GM23248 (cell line): Measurements from ENCODE around the gene ZFP36L1. TPM values are rescaled to one million over a fixed set of nuclear protein-coding genes. Genes with fewer than 3 reads are reported as not detected.

ENCODE experiments used
- DNase-seq: peaks from one replicate; pipeline ENCODE4 v3.0.0-alpha.2; 2015
- H2AFZ ChIP-seq: fragments of 200-600 bp; sonication (generic); 2 replicates; pipeline ENCODE4 v1.6.1; 2016; ENCODE audit warnings: antibody characterized with exemption
- H3F3A ChIP-seq: fragments of 200-600 bp; sonication (generic); 2 replicates; pipeline ENCODE4 v1.6.1; 2016; ENCODE audit warnings: mild to moderate bottlenecking, antibody characterized with exemption, mixed run types; ENCODE audit not compliant: insufficient read depth
- H3K27ac ChIP-seq: fragments of 200-600 bp; sonication (generic); 2 replicates; pipeline ENCODE4 v1.5.1; 2016; ENCODE audit warnings: mild to moderate bottlenecking
- H3K27me3 ChIP-seq: fragments of 200-600 bp; sonication (generic); replicated peaks from 2 replicates; pipeline ENCODE4 v1.6.1; 2016; ENCODE audit warnings: mild to moderate bottlenecking; ENCODE audit not compliant: insufficient read depth
- H3K36me3 ChIP-seq: fragments of 200-600 bp; sonication (generic); 2 replicates; pipeline ENCODE4 v1.6.1; 2016; ENCODE audit warnings: low read depth, mild to moderate bottlenecking
- H3K4me1 ChIP-seq: fragments of 200-600 bp; sonication (generic); 2 replicates; pipeline ENCODE4 v1.6.1; 2016; ENCODE audit warnings: mild to moderate bottlenecking; ENCODE audit not compliant: insufficient read depth
- H3K4me2 ChIP-seq: fragments of 200-600 bp; sonication (generic); one replicate; pipeline ENCODE4 v1.6.1; 2016; ENCODE audit warnings: mild to moderate bottlenecking; ENCODE audit not compliant: unreplicated experiment
- H3K4me3 ChIP-seq: fragments of 200-600 bp; sonication (generic); 2 replicates; pipeline ENCODE4 v1.5.1; 2016; ENCODE audit warnings: mild to moderate bottlenecking
- H3K79me2 ChIP-seq: fragments of 200-600 bp; sonication (generic); 2 replicates; pipeline ENCODE4 v1.6.1; 2016; ENCODE audit warnings: mild to moderate bottlenecking; ENCODE audit not compliant: insufficient read depth
- H3K9ac ChIP-seq: fragments of 200-600 bp; sonication (generic); 2 replicates; pipeline ENCODE4 v1.6.1; 2016; ENCODE audit warnings: mild to moderate bottlenecking
- H3K9me2 ChIP-seq: fragments of 200-600 bp; sonication (generic); 2 replicates; pipeline ENCODE4 v1.6.1; 2016; ENCODE audit warnings: mixed run types, mild to moderate bottlenecking, moderate library complexity; ENCODE audit not compliant: insufficient read depth
- H3K9me3 ChIP-seq: fragments of 200-600 bp; sonication (generic); one replicate; pipeline ENCODE4 v1.6.1; 2017; ENCODE audit warnings: low read depth
- H4K20me1 ChIP-seq: fragments of 200-600 bp; sonication (generic); 2 replicates; pipeline ENCODE4 v1.6.0; 2016; ENCODE audit not compliant: insufficient read depth
- EZH2 ChIP-seq: fragments of 200-600 bp; sonication (generic); IDR thresholded peaks from 2 replicates; pipeline ENCODE4 v1.6.1; 2018; ENCODE audit warnings: antibody characterized with exemption, mild to moderate bottlenecking; ENCODE audit not compliant: insufficient read depth, poor library complexity, severe bottlenecking
- EZH2phosphoT487 ChIP-seq: fragments of 200-600 bp; sonication (generic); IDR thresholded peaks from 2 replicates; pipeline ENCODE4 v1.6.1; 2018; ENCODE audit warnings: antibody characterized with exemption, moderate library complexity, mild to moderate bottlenecking, low read depth; ENCODE audit not compliant: insufficient read depth
- WGBS, 2 experiments: methylation state at CpG; one replicate each; pipeline ENCODE4 v1.1.6; 2015 to 2017; ENCODE audit warnings: low lambda C conversion rate in 2 of 2, low coverage in 1 of 2; ENCODE audit errors: missing lambda C conversion rate in 2 of 2; 5-methylcytosine and 5-hydroxymethylcytosine counted together
- in situ Hi-C: fragments of 300-500 bp; cut with MboI; formaldehyde crosslinking; loops from 2 replicates; pipeline ENCODE4 v1.15.0; 2020
- polyA plus RNA-seq: library from polyadenylated mRNA; unstranded; fragments of >200 nt; fragmentation: Nextera tagmentation; extraction: Ambion mirVana; gene quantifications from 2 replicates; pipeline ENCODE4 v1.2.1, GENCODE V29; 2016
- total RNA-seq: library from RNA; depleted of rRNA; stranded (reverse); fragments of >200 nt; shearing (Covaris generic); gene quantifications from 2 replicates; pipeline ENCODE4 v1.2.3, GENCODE V29; 2014

ZFP36L1 gene
- total and polyA plus RNA-seq, 2 experiments from 2014 or later = 92.9 to 599 TPM

GRCh38 chr14:68807987-68808386 is 15.1 kb upstream of the ZFP36L1 start:
- H2AFZ ChIP-seq = no peak overlapping the region
- no peaks in the 10 kb centered on the region for H3K9me3 ChIP-seq
- no peak for DNase-seq
- 50 to 61% methylated on average over 6 to 7 of the region's 7 CpGs for WGBS, 2 experiments
- H3F3A ChIP-seq = peaks cover 9% of the 10 kb centered on the region
- peaks cover 17% of the 10 kb centered on the region for H3K4me1 ChIP-seq
- H3K9ac ChIP-seq = peak overlapping the region; percentile 69; the same call in 1 of the 2 replicates
- H3K27me3 ChIP-seq = no peaks in the 10 kb centered on the region
- peak overlapping the region; percentile 82; the same call in 1 of the 2 replicates for H3K27ac ChIP-seq
- H3K4me2 ChIP-seq = peak overlapping the region; percentile 59
- no peak overlapping the region for H3K4me3 ChIP-seq
- H3K36me3 ChIP-seq = no peaks in the 10 kb centered on the region
- H3K79me2 ChIP-seq = peaks cover 16% of the 10 kb centered on the region; the same call in 1 of the 2 replicates
- no peaks in the 10 kb centered on the region for H4K20me1 ChIP-seq
- no peak for TF ChIP-seq EZH2phosphoT487
- TF ChIP-seq EZH2 = no peak
- in situ Hi-C loops = no loop called here
- H3K9me2 ChIP-seq = no peaks in the 10 kb centered on the region

- in situ Hi-C loops = no loop called here
- peak; percentile 87 for DNase-seq
Measured at GRCh38 chr14:68807148-68807600, 14.3 kb upstream of the ZFP36L1 start.

GRCh38 chr14:68806526-68807147 is 13.8 kb upstream of the ZFP36L1 start:
- H3K27ac ChIP-seq = peak overlapping the region; percentile 82
- in situ Hi-C loops = no loop called here
- H3K27me3 ChIP-seq = no peaks in the 10 kb centered on the region
- H3K9ac ChIP-seq = peak overlapping the region; percentile 69
- peaks cover 9% of the 10 kb centered on the region for H3F3A ChIP-seq
- H3K9me3 ChIP-seq = no peaks in the 10 kb centered on the region
- TF ChIP-seq EZH2 = no peak
- no peak for TF ChIP-seq EZH2phosphoT487
- H3K36me3 ChIP-seq = no peaks in the 10 kb centered on the region
- H3K9me2 ChIP-seq = no peaks in the 10 kb centered on the region
- peak overlapping the region; percentile 74 for H2AFZ ChIP-seq
- no peak for DNase-seq
- 0 out of 2 replicates have a peak, but pooled peaks cover 3% of the 10 kb centered on the region for H3K79me2 ChIP-seq
- H3K4me2 ChIP-seq = peak overlapping the region; percentile 59
- no peaks in the 10 kb centered on the region for H4K20me1 ChIP-seq
- 63 to 68% methylated on average over 4 of the region's 4 CpGs for WGBS, 2 experiments
- H3K4me3 ChIP-seq = peak overlapping the region; percentile 26; the same call in 1 of the 2 replicates
- H3K4me1 ChIP-seq = peaks cover 17% of the 10 kb centered on the region

More at GRCh38 chr14:68807148-68807600, 14.3 kb upstream of the ZFP36L1 start:
- Histone ChIP-seq H2AFZ (peak overlapping the region; percentile 74), H4K20me1 (no peaks in the 10 kb centered on the region), H3K9ac (peak overlapping the region; percentile 69), H3K4me2 (peak overlapping the region; percentile 59), H3K9me2 (no peaks in the 10 kb centered on the region), H3K27me3 (no peaks in the 10 kb centered on the region), H3K9me3 (no peaks in the 10 kb centered on the region), H3K36me3 (no peaks in the 10 kb centered on the region), H3K4me3 (peak overlapping the region; percentile 26; the same call in 1 of the 2 replicates), H3K27ac (peak overlapping the region; percentile 82), H3K4me1 (peaks cover 17% of the 10 kb centered on the region), H3F3A (peaks cover 9% of the 10 kb centered on the region), H3K79me2 (peaks cover 8% of the 10 kb centered on the region; the same call in 1 of the 2 replicates)
- 11 to 13% methylated on average over 10 of the region's 10 CpGs for WGBS, 2 experiments
- no peak for TF ChIP-seq EZH2
- no peak for TF ChIP-seq EZH2phosphoT487

GRCh38 chr14:68805414-68805813 is 12.5 kb upstream of the ZFP36L1 start:
- Histone ChIP-seq H3K27ac (no peak overlapping the region), H3K9me2 (no peaks in the 10 kb centered on the region), H3K4me3 (no peak overlapping the region), H4K20me1 (no peaks in the 10 kb centered on the region), H3K27me3 (no peaks in the 10 kb centered on the region), H3F3A (peaks cover 9% of the 10 kb centered on the region), H3K4me2 (no peak overlapping the region), H3K9me3 (no peaks in the 10 kb centered on the region), H3K36me3 (no peaks in the 10 kb centered on the region), H2AFZ (no peak overlapping the region), H3K79me2 (no peaks in the 10 kb centered on the region), H3K4me1 (peaks cover 17% of the 10 kb centered on the region), H3K9ac (no peak overlapping the region)
- no peak for TF ChIP-seq EZH2
- TF ChIP-seq EZH2phosphoT487 = no peak
- 77 to 83% methylated on average over 7 of the region's 7 CpGs for WGBS, 2 experiments
- in situ Hi-C loops = no loop called here
- no peak for DNase-seq
